ENCODE measurements around the gene HRH1.
A peak's percentile ranks its signal among the peaks of the same experiment; 100 is the strongest.

HRH1 gene

GRCh38 chr3:11287404-11287803 lies 133.1 kb downstream of the HRH1 start:
- DNase-seq: no peak

- no peak for DNase-seq
These were observed 133.8 kb downstream of the HRH1 start for GRCh38 chr3:11288021-11288491.

- DNase-seq: peak in 1 of 2 donors; percentile 88
These were observed 134.7 kb downstream of the HRH1 start for GRCh38 chr3:11288786-11289637.

GRCh38 chr3:11289864-11290263 lies 135.6 kb downstream of the HRH1 start:
- no peak for DNase-seq

- no peak for DNase-seq
These were observed 136.7 kb downstream of the HRH1 start for GRCh38 chr3:11290743-11291680.

- DNase-seq: no peak
These were observed 137.5 kb downstream of the HRH1 start for GRCh38 chr3:11291808-11292207.

- DNase-seq: no peak
These were observed 142.8 kb downstream of the HRH1 start for GRCh38 chr3:11297126-11297525.

- no peak for DNase-seq
These were observed 146.7 kb downstream of the HRH1 start for GRCh38 chr3:11300970-11301369.

GRCh38 chr3:11302444-11302843 lies 148.2 kb downstream of the HRH1 start:
- no peak for DNase-seq

- no peak for DNase-seq
These were observed 149.9 kb downstream of the HRH1 start for GRCh38 chr3:11304175-11304574.

- no peak for DNase-seq
These were observed 151.2 kb downstream of the HRH1 start for GRCh38 chr3:11305509-11305908.

- no peak for DNase-seq
These were observed 152.7 kb downstream of the HRH1 start for GRCh38 chr3:11306817-11307589.

GRCh38 chr3:11307830-11308432 lies 153.6 kb downstream of the HRH1 start:
- no peak for DNase-seq

- no peak for DNase-seq
These were observed 156.0 kb downstream of the HRH1 start for GRCh38 chr3:11310258-11310657.

- DNase-seq: no peak
These were observed 157.9 kb downstream of the HRH1 start for GRCh38 chr3:11312166-11312565.
